ENCODE data around the gene GGTA1.
"Not testable (repeated sequence)": the region's sequence is repeated elsewhere in the genome, so short reads cannot be mapped to it uniquely, and the experiment has no call there.

GGTA1 gene

GRCh38 chr9:121518634-121519033 is 19.0 kb upstream of the GGTA1 start:
- H3K4me3 Mint-ChIP-seq, result no peak overlapping the region
- peaks cover 21% of the 10 kb centered on the region for H3K9me3 Mint-ChIP-seq
- peaks cover 22% of the 10 kb centered on the region for H3K4me1 Mint-ChIP-seq (ENCODE audit: low read depth)
- H3K36me3 Mint-ChIP-seq (ENCODE audit: low read depth), result peaks cover 34% of the 10 kb centered on the region
- H3K27ac Mint-ChIP-seq, result no peak overlapping the region
- H3K27me3 Mint-ChIP-seq, result peaks cover 8% of the 10 kb centered on the region
- intact Hi-C loops (cut with micrococcal nuclease), result no loop called here

- H3K4me3 Mint-ChIP-seq; intact Hi-C loops (cut with micrococcal nuclease); H3K27me3 Mint-ChIP-seq: not testable (repeated sequence)
- Mint-ChIP-seq H3K36me3 (ENCODE audit: low read depth) (peaks cover 55% of the 10 kb centered on the region), H3K9me3 (peaks cover 22% of the 10 kb centered on the region), H3K4me1 (ENCODE audit: low read depth) (peaks cover 37% of the 10 kb centered on the region), H3K27ac (peak overlapping the region; percentile 73)
Observed at GRCh38 chr9:121513166-121513565, 13.5 kb upstream of the GGTA1 start.

GRCh38 chr9:121510766-121511550 is 11.3 kb upstream of the GGTA1 start:
- Mint-ChIP-seq H3K27me3 (no peaks in the 10 kb centered on the region), H3K4me1 (ENCODE audit: low read depth) (peaks cover 55% of the 10 kb centered on the region), H3K36me3 (ENCODE audit: low read depth) (peaks cover 61% of the 10 kb centered on the region), H3K27ac (peak overlapping the region; percentile 72), H3K9me3 (peaks cover 22% of the 10 kb centered on the region), H3K4me3 (no peak overlapping the region)
- intact Hi-C loops (cut with micrococcal nuclease), result no loop called here

- intact Hi-C loops (cut with micrococcal nuclease), result no loop called here
- H3K36me3 Mint-ChIP-seq (ENCODE audit: low read depth), result peaks cover 66% of the 10 kb centered on the region
- no peak overlapping the region for H3K27ac Mint-ChIP-seq
- H3K9me3 Mint-ChIP-seq, result peaks cover 12% of the 10 kb centered on the region
- H3K4me1 Mint-ChIP-seq (ENCODE audit: low read depth), result peaks cover 65% of the 10 kb centered on the region
- H3K27me3 Mint-ChIP-seq, result no peaks in the 10 kb centered on the region
- no peak overlapping the region for H3K4me3 Mint-ChIP-seq
Observed at GRCh38 chr9:121509180-121509579, 9.5 kb upstream of the GGTA1 start.

- no peak overlapping the region for H3K4me3 Mint-ChIP-seq
- intact Hi-C loops (cut with micrococcal nuclease), result no loop called here
- H3K27me3 Mint-ChIP-seq, result no peaks in the 10 kb centered on the region
Observed at GRCh38 chr9:121508415-121508814, 8.8 kb upstream of the GGTA1 start.

GRCh38 chr9:121505903-121506735 is 6.5 kb upstream of the GGTA1 start:
- peaks cover 61% of the 10 kb centered on the region for H3K36me3 Mint-ChIP-seq (ENCODE audit: low read depth)
- H3K27me3 Mint-ChIP-seq, result no peaks in the 10 kb centered on the region
- H3K9me3 Mint-ChIP-seq, result no peaks in the 10 kb centered on the region
- intact Hi-C loops (cut with micrococcal nuclease), result no loop called here
- no peak overlapping the region for H3K4me3 Mint-ChIP-seq
- H3K27ac Mint-ChIP-seq, result peak overlapping the region; percentile 97
- H3K4me1 Mint-ChIP-seq (ENCODE audit: low read depth), result peaks cover 62% of the 10 kb centered on the region

More at GRCh38 chr9:121508415-121508814, 8.8 kb upstream of the GGTA1 start:
- peak overlapping the region; percentile 25 for H3K27ac Mint-ChIP-seq
- H3K9me3 Mint-ChIP-seq, result peaks cover 8% of the 10 kb centered on the region
- H3K4me1 Mint-ChIP-seq (ENCODE audit: low read depth), result peaks cover 64% of the 10 kb centered on the region
- peaks cover 64% of the 10 kb centered on the region for H3K36me3 Mint-ChIP-seq (ENCODE audit: low read depth)

- Mint-ChIP-seq H3K4me3 (peak overlapping the region; percentile 84), H3K27me3 (no peaks in the 10 kb centered on the region), H3K36me3 (ENCODE audit: low read depth) (peaks cover 74% of the 10 kb centered on the region), H3K4me1 (ENCODE audit: low read depth) (peaks cover 58% of the 10 kb centered on the region), H3K9me3 (no peaks in the 10 kb centered on the region), H3K27ac (peak overlapping the region; percentile 97)
- intact Hi-C loops (cut with micrococcal nuclease), result no loop called here
Observed at GRCh38 chr9:121503444-121503843, 3.8 kb upstream of the GGTA1 start.

GRCh38 chr9:121500165-121500478 is 478 bp upstream of the GGTA1 start:
- Mint-ChIP-seq H3K9me3 (no peaks in the 10 kb centered on the region), H3K4me3 (peak overlapping the region; percentile 98), H3K4me1 (ENCODE audit: low read depth) (peaks cover 59% of the 10 kb centered on the region), H3K27me3 (no peaks in the 10 kb centered on the region), H3K27ac (peak overlapping the region; percentile 97), H3K36me3 (ENCODE audit: low read depth) (peaks cover 78% of the 10 kb centered on the region)
- intact Hi-C loops (cut with micrococcal nuclease), result loop anchor here (2.0 kb wide), 1 partner anchor 37 kb away; no protein-coding TSS in a partner anchor

- Mint-ChIP-seq H3K9me3 (no peaks in the 10 kb centered on the region), H3K27me3 (no peaks in the 10 kb centered on the region), H3K36me3 (ENCODE audit: low read depth) (peaks cover 76% of the 10 kb centered on the region), H3K27ac (peak overlapping the region; percentile 97), H3K4me3 (peak overlapping the region; percentile 98), H3K4me1 (ENCODE audit: low read depth) (peaks cover 58% of the 10 kb centered on the region)
- intact Hi-C loops (cut with micrococcal nuclease), result loop anchor here (2.0 to 5.0 kb wide), 2 partner anchors 14 to 37 kb away; no protein-coding TSS in a partner anchor
Observed at GRCh38 chr9:121499177-121499426, 542 bp downstream of the GGTA1 start.

GRCh38 chr9:121498487-121499176 is 1.0 kb downstream of the GGTA1 start:
- intact Hi-C loops (cut with micrococcal nuclease), result loop anchor here (2.0 to 5.0 kb wide), 2 partner anchors 14 to 36 kb away; no protein-coding TSS in a partner anchor
- Mint-ChIP-seq H3K27ac (peak overlapping the region; percentile 97), H3K4me1 (ENCODE audit: low read depth) (peaks cover 59% of the 10 kb centered on the region), H3K9me3 (no peaks in the 10 kb centered on the region), H3K36me3 (ENCODE audit: low read depth) (peaks cover 76% of the 10 kb centered on the region), H3K4me3 (peak overlapping the region; percentile 98), H3K27me3 (no peaks in the 10 kb centered on the region)

GRCh38 chr9:121498150-121498486 is 1.5 kb downstream of the GGTA1 start:
- no peaks in the 10 kb centered on the region for H3K27me3 Mint-ChIP-seq
- intact Hi-C loops (cut with micrococcal nuclease), result loop anchor here (2.0 to 5.0 kb wide), 2 partner anchors 13 to 36 kb away; no protein-coding TSS in a partner anchor

GRCh38 chr9:121495976-121496375 is 3.7 kb downstream of the GGTA1 start:
- peaks cover 70% of the 10 kb centered on the region for H3K4me1 Mint-ChIP-seq (ENCODE audit: low read depth)
- H3K27me3 Mint-ChIP-seq, result no peaks in the 10 kb centered on the region
- intact Hi-C loops (cut with micrococcal nuclease), result loop anchor here (5.0 kb wide), 1 partner anchor 34 kb away; no protein-coding TSS in a partner anchor
- peak overlapping the region; percentile 28 for H3K27ac Mint-ChIP-seq
- H3K4me3 Mint-ChIP-seq, result peak overlapping the region; percentile 98
- no peaks in the 10 kb centered on the region for H3K9me3 Mint-ChIP-seq
- peaks cover 91% of the 10 kb centered on the region for H3K36me3 Mint-ChIP-seq (ENCODE audit: low read depth)

More at GRCh38 chr9:121498150-121498486, 1.5 kb downstream of the GGTA1 start:
- peaks cover 78% of the 10 kb centered on the region for H3K36me3 Mint-ChIP-seq (ENCODE audit: low read depth)
- H3K9me3 Mint-ChIP-seq, result no peaks in the 10 kb centered on the region
- H3K27ac Mint-ChIP-seq, result peak overlapping the region; percentile 97
- H3K4me1 Mint-ChIP-seq (ENCODE audit: low read depth), result peaks cover 59% of the 10 kb centered on the region
- peak overlapping the region; percentile 98 for H3K4me3 Mint-ChIP-seq

- Mint-ChIP-seq H3K27ac (peak overlapping the region; percentile 86), H3K36me3 (ENCODE audit: low read depth) (peaks cover 94% of the 10 kb centered on the region), H3K9me3 (no peaks in the 10 kb centered on the region), H3K27me3 (no peaks in the 10 kb centered on the region), H3K4me3 (peak overlapping the region; percentile 68), H3K4me1 (ENCODE audit: low read depth) (peaks cover 81% of the 10 kb centered on the region)
- intact Hi-C loops (cut with micrococcal nuclease), result no loop called here
Observed at GRCh38 chr9:121494192-121494591, 5.5 kb downstream of the GGTA1 start.

- Mint-ChIP-seq H3K4me3 (no peak overlapping the region), H3K27me3 (no peaks in the 10 kb centered on the region), H3K9me3 (no peaks in the 10 kb centered on the region), H3K36me3 (ENCODE audit: low read depth) (peaks cover 83% of the 10 kb centered on the region), H3K4me1 (ENCODE audit: low read depth) (peaks cover 91% of the 10 kb centered on the region), H3K27ac (peak overlapping the region; percentile 94)
- intact Hi-C loops (cut with micrococcal nuclease), result no loop called here
Observed at GRCh38 chr9:121491111-121491510, 8.5 kb downstream of the GGTA1 start.
